ENCODE results near the gene SRSF9. TPM values are rescaled to one million over a fixed set of nuclear protein-coding genes. Genes with fewer than 3 reads are reported as not detected.

Gene SRSF9
- total RNA-seq, 2 experiments from 2014 or later, result 124 TPM

- no peaks in the 10 kb centered on the region for H3K9me3 Mint-ChIP-seq
- ChIA-PET POLR2A (no interaction called here), CTCF (interaction anchor here (0.6 kb wide), 1 partner anchor 43 kb away, joined by 3 read pairs; no protein-coding TSS in a partner anchor)
- H3K4me3 ChIP-seq (ENCODE audit: low read length), result no peak overlapping the region
- H3K36me3 ChIP-seq (ENCODE audit: insufficient read depth, low read length), result no peaks in the 10 kb centered on the region
- no peaks in the 10 kb centered on the region for H3K27me3 ChIP-seq (ENCODE audit: control insufficient read depth in 1 of 2, insufficient read depth in 2 of 2, low read length in 2 of 2)
- peaks cover 0 to 7% of the 10 kb centered on the region in 2 experiments for H3K9me3 ChIP-seq (ENCODE audit: control insufficient read depth in 1 of 2, insufficient read depth in 1 of 2, low read length in 2 of 2)
- intact Hi-C loops (cut with DNase I, micrococcal nuclease), result loop anchor here in 1 of 2 experiments (10.0 kb wide), 1 partner anchor 108 kb away; the partner anchor contains the start of gene PLA2G1B
- DNase-seq (no peak), ATAC-seq (ENCODE audit: poor library complexity) (no peak)
- no peak overlapping the region for H3K27ac Mint-ChIP-seq
- H3K27me3 Mint-ChIP-seq, result peaks cover 5% of the 10 kb centered on the region
- peaks cover 5% of the 10 kb centered on the region for H3K36me3 Mint-ChIP-seq (ENCODE audit: low read depth)
- no peak overlapping the region for H3K4me3 Mint-ChIP-seq
- H3K27ac ChIP-seq (ENCODE audit: low read depth in 1 of 2, low read length in 2 of 2), result no peak overlapping the region
- H3K4me1 ChIP-seq (ENCODE audit: insufficient read depth, low read length), result peaks cover 11% of the 10 kb centered on the region
- peaks cover 11% of the 10 kb centered on the region for H3K4me1 Mint-ChIP-seq (ENCODE audit: low read depth)
- no peak for TF ChIP-seq CTCF (IDR thresholded peaks at IDR 0.05)
Observed at GRCh38 chr12:120432772-120433525, 36.6 kb downstream of the SRSF9 start.

- ChIA-PET POLR2A (no interaction called here), CTCF (interaction anchor here (0.7 to 2.0 kb wide), 2 partner anchors 37 to 40 kb away, joined by 3 to 5 read pairs; partner anchors contain the start of gene SRSF9)
Observed at GRCh38 chr12:120429368-120429767, 40.2 kb downstream of the SRSF9 start.

GRCh38 chr12:120428597-120429229, 40.8 kb downstream of the SRSF9 start:
- ATAC-seq (ENCODE audit: poor library complexity) (no peak), DNase-seq (no peak)
- H3K27me3 ChIP-seq (ENCODE audit: control insufficient read depth in 1 of 2, insufficient read depth in 2 of 2, low read length in 2 of 2), result no peaks in the 10 kb centered on the region
- no peak for TF ChIP-seq CTCF (IDR thresholded peaks at IDR 0.05)
- H3K27ac ChIP-seq (ENCODE audit: low read depth in 1 of 2, low read length in 2 of 2), result no peak overlapping the region
- no peaks in the 10 kb centered on the region for H3K9me3 Mint-ChIP-seq
- H3K4me3 Mint-ChIP-seq, result no peak overlapping the region
- H3K27ac Mint-ChIP-seq, result no peak overlapping the region
- H3K27me3 Mint-ChIP-seq, result peaks cover 5% of the 10 kb centered on the region
- ChIA-PET CTCF (interaction anchor here (0.7 to 2.0 kb wide), 2 partner anchors 38 to 41 kb away, joined by 3 to 5 read pairs; partner anchors contain the start of gene SRSF9), POLR2A (no interaction called here)
- no peak overlapping the region for H3K4me3 ChIP-seq (ENCODE audit: low read length)
- H3K4me1 ChIP-seq (ENCODE audit: insufficient read depth, low read length), result peaks cover 6% of the 10 kb centered on the region
- no peaks in the 10 kb centered on the region for H3K36me3 ChIP-seq (ENCODE audit: insufficient read depth, low read length)
- H3K9me3 ChIP-seq (ENCODE audit: control insufficient read depth in 1 of 2, insufficient read depth in 1 of 2, low read length in 2 of 2), result peaks cover 0 to 7% of the 10 kb centered on the region in 2 experiments
- H3K4me1 Mint-ChIP-seq (ENCODE audit: low read depth), result peaks cover 4% of the 10 kb centered on the region
- intact Hi-C loops (cut with DNase I, micrococcal nuclease), result no loop called here
- H3K36me3 Mint-ChIP-seq (ENCODE audit: low read depth), result no peaks in the 10 kb centered on the region

More at GRCh38 chr12:120429368-120429767, 40.2 kb downstream of the SRSF9 start:
- peaks cover 0 to 7% of the 10 kb centered on the region in 2 experiments for H3K9me3 ChIP-seq (ENCODE audit: control insufficient read depth in 1 of 2, insufficient read depth in 1 of 2, low read length in 2 of 2)
- Mint-ChIP-seq H3K4me1 (ENCODE audit: low read depth) (peaks cover 4% of the 10 kb centered on the region), H3K4me3 (no peak overlapping the region), H3K27ac (no peak overlapping the region), H3K36me3 (ENCODE audit: low read depth) (no peaks in the 10 kb centered on the region), H3K27me3 (peaks cover 5% of the 10 kb centered on the region), H3K9me3 (no peaks in the 10 kb centered on the region)
- intact Hi-C loops (cut with DNase I, micrococcal nuclease), result no loop called here
- ATAC-seq (ENCODE audit: poor library complexity) (no peak), DNase-seq (no peak)
- peaks cover 6% of the 10 kb centered on the region for H3K4me1 ChIP-seq (ENCODE audit: insufficient read depth, low read length)
- no peaks in the 10 kb centered on the region for H3K27me3 ChIP-seq (ENCODE audit: control insufficient read depth in 1 of 2, insufficient read depth in 2 of 2, low read length in 2 of 2)
- TF ChIP-seq CTCF (IDR thresholded peaks at IDR 0.05), result no peak
- H3K27ac ChIP-seq (ENCODE audit: low read depth in 1 of 2, low read length in 2 of 2), result no peak overlapping the region
- H3K36me3 ChIP-seq (ENCODE audit: insufficient read depth, low read length), result no peaks in the 10 kb centered on the region
- no peak overlapping the region for H3K4me3 ChIP-seq (ENCODE audit: low read length)
